ENCODE measurements around the gene PPM1K. TPM values are rescaled to one million over a fixed set of nuclear protein-coding genes. Genes with fewer than 3 reads are reported as not detected.

PPM1K gene
- total RNA-seq, 4 donors from 2014 or later, result 28.4 to 66.5 (median 46.2) TPM

- H3K4me1 ChIP-seq, result peaks cover 14 to 19% of the 10 kb centered on the region in 2 donors
Measured at GRCh38 chr4:88286897-88287296, 2.5 kb upstream of the PPM1K start.

GRCh38 chr4:88285235-88285653, 883 bp upstream of the PPM1K start:
- Histone ChIP-seq H3K4me1 (peaks cover 14 to 23% of the 10 kb centered on the region in 2 donors), H3K27me3 (no peaks in the 10 kb centered on the region), H3K9me3 (no peaks in the 10 kb centered on the region), H3K4me3 (replicated peaks in 1 of 3) (peak overlapping the region in 2 of 3 donors; percentile 10 to 13), H3K36me3 (no peaks in the 10 kb centered on the region), H3K27ac (peak overlapping the region; percentile 80 to 100 (median 83))
- 45 to 53% methylated on average over 4 of the region's 4 CpGs for WGBS, 2 donors
- intact Hi-C loops (cut with DNase I), result no loop called here
- TF ChIP-seq CTCF (IDR thresholded peaks at IDR 0.05) (no peak), POLR2A (IDR thresholded peaks at IDR 0.05) (no peak)
- DNase-seq, result no peak

More at GRCh38 chr4:88286897-88287296, 2.5 kb upstream of the PPM1K start:
- TF ChIP-seq POLR2A (IDR thresholded peaks at IDR 0.05) (no peak), CTCF (IDR thresholded peaks at IDR 0.05) (no peak)
- Histone ChIP-seq H3K4me3 (replicated peaks in 1 of 3) (no peak overlapping the region), H3K27ac (peak overlapping the region; percentile 41 to 67 (median 63)), H3K27me3 (no peaks in the 10 kb centered on the region), H3K9me3 (no peaks in the 10 kb centered on the region), H3K36me3 (no peaks in the 10 kb centered on the region)
- no peak for DNase-seq
- intact Hi-C loops (cut with DNase I), result no loop called here

GRCh38 chr4:88283661-88284438, 511 bp downstream of the PPM1K start:
- Histone ChIP-seq H3K27ac (peak overlapping the region; percentile 95 to 100 (median 99)), H3K4me1 (peaks cover 14 to 23% of the 10 kb centered on the region in 2 donors), H3K4me3 (replicated peaks in 1 of 3) (peak overlapping the region; percentile 6 to 83 (median 54)), H3K9me3 (no peaks in the 10 kb centered on the region), H3K36me3 (no peaks in the 10 kb centered on the region), H3K27me3 (no peaks in the 10 kb centered on the region)
- DNase-seq, result peak; percentile 68
- WGBS, 2 donors, result 0 to 1% methylated on average over 12 to 30 of the region's 66 CpGs
- TF ChIP-seq CTCF (IDR thresholded peaks at IDR 0.05) (peak in 1 of 6 experiments; percentile 3), POLR2A (IDR thresholded peaks at IDR 0.05) (peak in 1 of 2 donors; percentile 49)
- intact Hi-C loops (cut with DNase I), result no loop called here

- DNase-seq, result peak in 1 of 2 donors; percentile 9
- Histone ChIP-seq H3K9me3 (no peaks in the 10 kb centered on the region), H3K36me3 (peaks cover 0 to 3% of the 10 kb centered on the region in 2 donors), H3K27me3 (no peaks in the 10 kb centered on the region), H3K4me1 (peaks cover 9 to 14% of the 10 kb centered on the region in 2 donors), H3K4me3 (replicated peaks in 1 of 3) (no peak overlapping the region), H3K27ac (no peak overlapping the region)
- WGBS, 2 donors, result 73 to 99% methylated on average over 6 of the region's 6 CpGs
- intact Hi-C loops (cut with DNase I), result no loop called here
- no peak for TF ChIP-seq CTCF (IDR thresholded peaks at IDR 0.05)
- TF ChIP-seq POLR2A (IDR thresholded peaks at IDR 0.05), result no peak
Measured at GRCh38 chr4:88280228-88280795, 4.0 kb downstream of the PPM1K start.

- Histone ChIP-seq H3K4me3 (replicated peaks in 1 of 3) (no peak overlapping the region), H3K9me3 (no peaks in the 10 kb centered on the region), H3K36me3 (peaks cover 0 to 3% of the 10 kb centered on the region in 2 donors), H3K27ac (no peak overlapping the region), H3K27me3 (no peaks in the 10 kb centered on the region), H3K4me1 (peaks cover 5 to 9% of the 10 kb centered on the region in 2 donors)
- TF ChIP-seq CTCF (IDR thresholded peaks at IDR 0.05), result no peak
- no peak for TF ChIP-seq POLR2A (IDR thresholded peaks at IDR 0.05)
- intact Hi-C loops (cut with DNase I), result no loop called here
- 92 to 93% methylated on average over 3 of the region's 3 CpGs for WGBS, 2 donors
- DNase-seq, result no peak
Measured at GRCh38 chr4:88277711-88278225, 6.6 kb downstream of the PPM1K start.
